Kidney capillary endothelial cell (primary cell): ENCODE measurements around the gene CIB4.

ENCODE experiments used
- DNase-seq: peaks from one replicate; pipeline ENCODE4 v3.0.0-alpha.2; 2018; ENCODE audit warnings: low spot score

The CIB4 gene

DNA sequence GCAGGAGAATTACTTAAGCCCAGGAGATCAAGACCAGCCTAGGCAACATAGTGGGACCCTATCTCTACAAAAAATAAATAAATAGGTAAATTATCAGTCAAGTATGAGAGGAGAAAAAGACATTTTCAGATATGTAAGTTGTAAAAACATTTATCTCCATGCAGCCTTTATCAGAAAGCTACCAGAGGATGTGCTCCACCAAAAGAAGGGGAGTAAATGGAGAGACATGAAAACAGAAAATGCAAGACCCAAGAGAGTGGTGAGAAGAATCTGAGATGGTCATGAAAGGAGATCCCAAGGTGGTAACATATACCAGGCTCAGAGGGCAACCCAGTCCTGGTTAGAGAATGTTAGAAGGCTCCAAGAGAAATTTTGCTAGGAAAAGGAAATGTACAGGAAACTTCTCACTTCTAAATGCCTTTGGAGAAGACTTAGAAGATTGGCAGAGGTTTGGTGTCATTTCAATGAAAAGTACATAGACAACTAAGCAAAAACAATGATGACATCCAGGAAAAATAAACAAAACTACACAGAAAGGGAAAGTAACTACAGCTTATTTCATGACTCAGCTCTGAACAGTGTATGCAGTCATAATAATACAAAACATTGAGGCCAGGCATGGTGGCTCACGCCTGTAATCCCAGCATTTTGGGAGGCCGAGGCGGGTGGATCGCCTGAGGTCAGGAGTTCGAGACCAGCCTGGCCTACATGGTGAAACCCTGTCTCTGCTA lies 19.5 kb downstream of the CIB4 start:
- DNase-seq = no peak

DNA sequence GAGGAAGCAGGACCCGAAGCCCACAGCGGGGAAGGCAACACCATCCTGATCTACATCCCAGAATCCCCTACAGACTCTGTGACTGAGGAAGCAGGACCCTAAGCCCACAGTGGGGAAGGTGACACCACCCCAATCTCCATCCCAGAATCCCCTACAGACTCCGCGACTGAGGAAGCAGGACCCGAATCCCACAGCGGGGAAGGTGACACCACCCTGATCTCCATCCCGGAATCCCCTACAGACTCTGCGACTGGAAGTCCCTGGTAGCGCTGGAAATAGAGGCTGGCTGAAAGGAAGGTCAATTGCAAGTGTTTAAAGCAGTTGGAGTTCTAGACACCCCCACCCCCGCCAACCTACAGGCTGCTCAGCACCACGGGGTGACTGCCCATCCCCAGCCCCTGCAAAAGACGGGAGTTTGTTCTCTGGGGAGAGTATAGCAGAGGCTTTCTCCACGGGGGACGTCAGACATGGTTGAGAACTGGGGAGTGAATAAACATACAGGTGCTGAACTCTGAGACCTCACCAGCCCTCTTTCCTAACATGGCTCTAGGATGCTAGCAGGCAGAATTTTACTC lies 21.0 kb downstream of the CIB4 start:
- no peak for DNase-seq

DNA sequence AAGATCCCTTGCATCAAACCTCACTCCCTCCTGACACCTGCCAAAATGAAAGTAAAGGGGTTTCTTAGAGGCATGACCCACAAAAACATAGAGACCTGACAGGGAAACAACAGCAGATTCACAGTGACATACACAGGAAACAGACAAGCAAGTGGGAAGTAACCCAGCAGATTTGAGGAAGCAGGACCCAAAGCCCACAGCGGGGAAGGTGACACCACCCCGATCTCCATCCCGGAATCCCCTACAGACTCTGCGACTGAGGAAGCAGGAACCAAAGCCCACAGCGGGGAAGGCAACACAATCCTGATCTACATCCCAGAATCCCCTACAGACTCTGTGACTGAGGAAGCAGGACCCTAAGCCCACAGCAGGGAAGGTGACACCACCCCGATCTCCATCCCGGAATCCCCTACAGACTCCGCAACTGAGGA lies 21.6 kb downstream of the CIB4 start:
- no peak for DNase-seq

DNA sequence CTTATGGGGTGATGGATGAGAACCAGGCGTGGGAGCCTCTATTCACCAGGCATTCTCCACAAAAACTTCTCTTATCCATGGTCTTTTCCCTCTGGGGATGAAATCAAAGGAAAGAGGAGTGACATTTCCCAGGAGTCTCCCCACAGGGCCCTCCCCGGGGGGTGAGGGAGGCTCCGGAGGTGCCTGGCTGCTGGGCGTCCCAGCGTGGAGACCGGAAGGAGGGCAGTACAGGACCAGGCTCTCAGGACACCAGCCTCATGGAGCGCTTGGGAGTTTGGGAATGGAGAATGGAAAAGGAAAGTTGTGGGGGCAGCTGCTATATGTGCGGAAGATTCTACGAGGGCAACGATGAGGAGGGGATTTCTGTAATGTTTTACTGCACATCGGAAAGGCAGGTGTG lies 22.1 kb downstream of the CIB4 start:
- DNase-seq = no peak

DNA sequence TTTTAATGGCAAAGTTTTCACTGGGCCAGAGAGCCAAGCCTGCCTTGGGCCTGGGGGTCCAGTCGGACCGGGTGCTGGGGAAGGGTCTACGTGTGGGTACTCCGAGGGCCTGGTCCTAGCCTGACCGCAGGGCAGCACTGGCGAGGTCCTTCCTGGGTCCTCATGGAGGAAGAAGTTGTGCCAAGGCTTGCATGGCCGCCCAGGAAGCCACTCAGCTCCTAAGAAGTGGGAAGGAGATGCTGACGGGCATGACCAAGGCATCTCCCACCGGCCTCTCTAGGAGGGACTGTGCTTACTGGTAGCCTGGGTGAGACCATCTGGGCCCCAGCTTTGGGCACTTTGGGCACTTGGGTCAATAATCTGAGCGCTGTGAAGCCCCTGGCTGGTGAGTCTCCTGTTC lies 22.6 kb downstream of the CIB4 start:
- no peak for DNase-seq

DNA sequence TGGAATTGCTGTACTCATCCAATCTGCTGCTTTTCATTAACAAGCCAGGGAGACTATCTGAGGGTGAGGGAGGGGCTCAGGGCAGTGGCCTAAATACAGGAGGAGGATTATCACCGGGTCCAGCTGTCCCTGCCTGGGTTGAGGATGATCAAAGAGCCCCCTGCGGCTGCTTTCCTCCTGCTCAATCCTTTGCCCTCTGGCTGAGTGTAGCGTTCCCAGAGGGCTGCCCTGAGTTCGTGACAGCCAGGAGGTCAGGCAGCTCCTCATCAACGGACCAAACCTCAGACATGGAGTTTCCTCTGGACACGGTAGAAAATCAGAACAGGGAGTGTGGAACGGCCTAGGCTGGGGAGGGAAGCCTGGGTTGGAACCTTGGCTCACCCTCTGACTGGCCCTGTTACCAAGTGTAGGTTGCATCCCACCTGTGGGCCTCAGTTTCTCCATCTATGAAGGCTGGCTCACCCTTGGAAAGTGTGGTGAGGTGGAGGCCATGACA lies 23.5 kb downstream of the CIB4 start:
- DNase-seq = no peak

DNA sequence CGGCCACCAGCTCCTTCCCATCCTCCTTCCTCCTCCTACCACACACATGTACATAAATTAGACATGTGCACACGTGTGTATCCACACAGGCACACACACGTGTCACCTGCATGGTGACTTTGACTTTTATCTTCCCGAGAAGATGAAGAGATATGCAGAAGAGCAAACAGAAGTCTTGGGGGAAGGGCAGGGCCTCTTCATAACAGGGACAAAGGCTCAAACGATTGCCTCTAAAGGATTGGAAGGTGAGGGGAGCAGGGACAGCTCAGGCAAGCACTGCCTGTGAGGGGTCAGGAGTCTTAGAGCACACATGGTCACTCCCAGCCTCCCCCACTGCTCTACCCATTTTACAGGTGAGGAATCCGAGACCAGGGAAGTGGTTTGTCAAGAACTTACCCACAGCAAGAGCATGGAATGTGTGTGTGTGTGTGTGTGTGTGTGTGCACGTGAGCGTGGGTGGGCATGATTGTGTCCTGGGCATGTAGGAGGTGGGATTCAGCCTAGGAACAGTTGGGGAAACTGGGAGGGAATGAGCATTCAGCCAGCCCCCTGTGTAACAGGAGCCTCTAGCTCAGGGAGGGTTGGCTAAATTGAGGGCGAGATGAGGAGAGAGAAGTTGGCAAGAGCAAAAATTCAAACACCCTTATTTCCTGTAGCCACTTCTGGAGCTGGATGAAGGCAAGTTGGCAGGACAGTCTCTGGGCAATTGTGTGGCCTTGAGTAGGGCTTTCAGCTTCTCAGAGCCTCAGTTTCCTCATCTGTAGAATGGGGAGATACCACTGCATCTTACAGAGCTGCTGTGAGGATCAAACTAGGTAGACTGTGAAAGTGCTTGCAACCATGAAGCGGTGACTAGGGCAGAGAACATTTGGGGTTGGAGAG lies 24.2 kb downstream of the CIB4 start:
- DNase-seq = no peak

DNA sequence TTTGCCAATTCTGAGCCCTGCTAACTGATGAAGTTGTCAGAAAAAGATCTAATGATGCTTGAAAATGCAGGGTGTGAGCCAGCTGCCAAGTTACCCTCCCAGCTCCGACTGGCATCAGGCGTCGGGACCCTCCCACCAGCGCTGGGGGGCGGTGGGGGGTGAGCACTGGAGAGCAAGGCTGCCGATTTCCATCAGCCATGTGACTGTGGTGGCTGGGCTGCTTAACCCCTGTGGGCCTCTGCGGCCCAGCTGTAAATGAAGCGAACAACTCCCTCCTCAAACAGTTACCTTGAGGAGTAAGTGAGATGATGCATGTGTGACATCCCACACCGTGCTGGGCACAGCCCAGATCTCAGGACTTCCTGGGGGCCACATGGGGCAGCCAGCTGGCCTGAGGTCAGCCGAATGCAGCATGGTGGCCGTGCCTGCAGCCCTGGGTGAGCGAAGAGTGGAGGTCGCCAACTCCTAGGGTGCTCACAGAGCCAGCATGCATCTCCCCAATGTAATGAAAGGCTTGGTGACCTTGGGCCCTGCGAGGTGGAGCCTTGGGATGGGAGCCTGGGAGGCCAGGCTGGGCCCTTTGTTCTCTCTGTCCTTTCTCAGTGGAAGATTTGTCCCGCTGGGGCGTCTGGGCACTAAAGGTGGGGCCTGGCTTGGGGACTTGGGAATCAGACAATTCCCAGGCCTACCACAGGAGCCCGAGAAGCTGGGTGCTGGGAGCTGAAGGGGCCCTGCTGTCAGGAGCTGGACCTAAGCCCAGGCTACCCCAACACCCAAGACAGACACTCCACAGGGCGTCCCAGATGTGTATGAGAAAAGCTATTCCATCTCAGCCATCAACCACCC lies 25.1 kb downstream of the CIB4 start:
- no peak for DNase-seq

DNA sequence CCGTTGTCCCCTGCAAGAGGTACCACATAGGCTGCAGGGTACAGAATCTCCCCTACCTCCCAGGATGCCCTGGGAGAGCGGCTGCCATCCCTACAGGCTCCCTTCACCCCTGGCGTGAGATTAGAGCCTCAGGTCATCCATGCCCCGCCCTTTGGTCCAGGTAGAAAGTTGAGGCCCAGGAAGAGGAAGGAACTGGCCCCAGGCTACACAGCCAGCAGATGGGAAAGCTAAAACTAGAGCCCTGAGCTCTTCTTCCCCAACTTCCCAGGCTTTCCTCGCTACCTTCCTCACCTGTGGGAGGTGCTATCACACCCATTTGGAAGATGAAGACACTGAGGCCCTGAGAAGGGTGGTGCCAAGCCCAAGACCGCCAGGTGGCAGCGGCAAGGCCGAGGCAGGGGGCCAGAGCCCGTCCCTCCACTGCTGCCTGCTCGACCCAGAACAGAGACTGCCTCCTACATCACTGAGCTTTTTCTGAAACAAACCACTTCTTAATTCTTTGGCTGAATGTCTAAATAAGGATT lies 25.8 kb downstream of the CIB4 start:
- DNase-seq = no peak

DNA sequence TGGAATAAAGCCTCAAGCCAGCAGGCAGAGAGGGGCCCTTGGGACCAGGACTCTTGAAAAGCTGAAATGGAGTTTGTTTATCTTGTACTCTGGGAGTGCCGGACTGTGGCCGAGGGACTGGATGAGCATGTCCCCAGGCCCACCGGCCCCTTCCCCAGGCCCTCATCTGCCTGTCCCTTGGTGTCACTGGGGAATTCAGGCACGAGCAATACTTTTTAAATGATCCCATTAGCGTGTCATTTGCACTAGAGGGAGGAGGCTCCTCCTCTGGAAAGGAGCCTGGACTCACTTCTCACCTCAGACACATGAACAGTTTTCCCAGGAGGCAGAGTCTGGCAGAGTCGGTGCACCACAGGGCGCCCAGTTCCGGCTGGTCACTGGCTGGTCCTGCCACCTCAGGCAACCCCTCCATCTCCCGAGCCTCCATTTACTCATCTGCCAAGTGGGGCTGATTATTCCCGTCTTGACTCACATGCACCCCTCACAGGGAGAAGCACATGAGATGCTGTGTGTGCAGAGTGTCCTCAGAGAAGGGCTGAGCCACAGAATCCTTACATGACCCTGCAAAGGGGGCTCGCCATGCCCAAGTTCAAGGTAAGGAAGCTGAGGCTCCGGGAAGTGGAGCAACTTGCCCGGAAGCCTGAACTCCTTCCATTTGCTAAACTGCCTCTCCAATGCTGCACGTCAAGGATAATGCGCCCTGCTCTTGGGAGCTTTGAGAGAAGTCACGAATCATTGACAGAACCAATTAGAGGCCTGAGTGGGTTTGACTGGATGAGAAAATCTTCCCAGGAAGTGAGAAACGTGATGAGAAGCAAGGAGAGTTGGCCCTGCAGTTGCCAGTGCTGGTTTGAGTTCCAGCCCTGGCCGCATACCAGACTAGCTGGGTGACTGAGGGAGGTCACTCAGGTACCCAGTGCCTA lies 26.7 kb downstream of the CIB4 start:
- DNase-seq = no peak

DNA sequence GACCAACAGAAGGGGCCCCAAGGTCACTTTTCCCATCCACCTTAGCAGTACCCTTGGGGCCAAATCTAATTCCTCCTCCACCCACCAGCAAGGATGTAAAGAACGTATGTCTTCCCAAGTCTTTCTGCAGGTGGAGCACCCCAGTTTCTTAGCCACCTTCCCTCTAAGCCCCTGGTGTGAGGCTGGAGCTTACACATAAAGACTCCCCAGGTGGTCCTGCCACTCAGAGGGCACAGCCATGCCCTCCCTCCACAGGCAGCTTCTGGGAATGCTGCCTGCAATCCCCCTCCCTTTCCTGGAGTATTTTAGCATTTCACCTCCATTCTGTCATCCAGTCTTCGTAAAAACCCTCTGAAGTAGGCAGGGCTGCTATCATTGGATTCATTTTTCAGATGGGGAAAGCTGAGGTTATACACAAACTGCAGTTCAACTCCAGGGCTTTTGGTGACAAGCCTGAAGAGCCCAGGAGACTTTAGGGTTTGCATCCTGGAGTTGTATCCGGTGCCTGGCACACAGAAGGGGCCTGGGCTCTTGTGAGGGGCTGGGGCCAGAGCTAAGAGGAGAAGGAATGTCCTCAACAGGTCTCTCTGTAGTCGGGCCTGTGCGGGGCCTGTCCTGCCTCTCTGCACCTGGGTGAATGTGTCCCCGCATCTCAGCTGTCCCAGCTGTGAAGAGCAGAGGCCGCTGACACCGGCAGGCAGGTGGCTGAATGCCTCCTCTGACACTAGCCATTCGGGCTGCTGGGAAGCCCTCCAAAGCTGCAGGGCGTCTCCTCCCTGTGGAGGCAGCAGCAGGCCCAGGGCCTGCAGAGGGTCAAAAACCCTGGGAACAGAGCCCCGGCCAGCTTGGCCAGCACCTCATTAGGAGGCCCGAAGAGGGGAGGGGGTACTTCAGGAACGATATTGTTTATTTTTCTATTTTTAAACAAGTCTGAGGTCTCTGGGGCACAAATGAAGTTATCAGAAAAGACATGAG lies 27.6 kb downstream of the CIB4 start:
- no peak for DNase-seq

DNA sequence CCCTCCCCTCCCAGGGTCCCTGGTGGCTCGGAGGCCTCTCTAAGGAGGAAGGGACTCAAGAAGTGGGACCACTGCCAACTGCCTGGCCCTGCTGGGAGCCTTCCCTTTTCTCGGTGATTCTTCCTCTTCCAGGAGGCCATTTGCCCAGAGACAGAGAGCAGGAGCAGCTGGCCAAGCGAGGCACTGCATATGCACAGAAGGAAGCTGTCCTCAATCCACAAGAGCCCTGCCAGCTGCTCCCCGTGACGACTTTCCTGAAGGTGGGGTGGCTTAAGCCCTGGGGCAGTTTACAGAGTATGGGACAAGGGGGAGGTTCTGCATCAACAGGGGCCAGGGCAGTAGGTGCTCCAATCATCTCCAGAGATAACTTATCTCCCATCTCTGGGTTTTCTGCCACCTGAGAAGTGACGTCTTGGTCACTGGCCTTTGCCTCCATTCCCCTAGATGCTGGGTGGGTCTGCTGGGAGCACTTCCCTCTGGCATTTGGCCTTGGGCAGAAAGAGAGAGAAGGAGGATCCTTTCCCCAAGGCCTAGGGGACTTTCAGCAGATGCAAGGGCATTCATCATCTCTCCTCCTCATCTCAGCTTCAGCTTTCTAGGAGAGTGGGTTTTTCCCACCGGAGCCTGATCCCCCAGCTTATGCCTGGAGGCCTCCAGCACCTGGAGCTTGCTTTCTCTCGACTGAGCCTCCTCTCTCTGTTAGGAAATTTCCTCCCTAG lies 28.5 kb downstream of the CIB4 start:
- DNase-seq = no peak

DNA sequence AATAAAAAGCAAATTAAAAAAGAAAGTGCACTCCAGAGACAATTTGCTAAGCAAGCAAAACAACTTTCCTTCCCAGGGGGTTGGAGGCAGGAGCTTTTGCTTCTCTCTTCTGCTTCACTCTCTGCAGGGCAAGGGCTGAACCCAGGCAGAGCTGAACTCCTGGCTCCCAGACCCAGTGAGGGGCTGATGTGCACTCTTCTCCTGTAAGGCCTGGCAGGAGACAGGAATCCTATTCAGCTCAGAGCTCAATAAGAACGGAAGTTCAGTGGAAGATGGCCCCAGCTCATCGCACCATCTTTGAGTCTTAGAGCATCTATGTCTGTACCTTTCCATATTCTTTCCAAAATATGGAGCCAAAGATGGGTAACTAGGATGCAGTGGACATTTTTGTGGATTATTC lies 29.1 kb downstream of the CIB4 start:
- DNase-seq = no peak

DNA sequence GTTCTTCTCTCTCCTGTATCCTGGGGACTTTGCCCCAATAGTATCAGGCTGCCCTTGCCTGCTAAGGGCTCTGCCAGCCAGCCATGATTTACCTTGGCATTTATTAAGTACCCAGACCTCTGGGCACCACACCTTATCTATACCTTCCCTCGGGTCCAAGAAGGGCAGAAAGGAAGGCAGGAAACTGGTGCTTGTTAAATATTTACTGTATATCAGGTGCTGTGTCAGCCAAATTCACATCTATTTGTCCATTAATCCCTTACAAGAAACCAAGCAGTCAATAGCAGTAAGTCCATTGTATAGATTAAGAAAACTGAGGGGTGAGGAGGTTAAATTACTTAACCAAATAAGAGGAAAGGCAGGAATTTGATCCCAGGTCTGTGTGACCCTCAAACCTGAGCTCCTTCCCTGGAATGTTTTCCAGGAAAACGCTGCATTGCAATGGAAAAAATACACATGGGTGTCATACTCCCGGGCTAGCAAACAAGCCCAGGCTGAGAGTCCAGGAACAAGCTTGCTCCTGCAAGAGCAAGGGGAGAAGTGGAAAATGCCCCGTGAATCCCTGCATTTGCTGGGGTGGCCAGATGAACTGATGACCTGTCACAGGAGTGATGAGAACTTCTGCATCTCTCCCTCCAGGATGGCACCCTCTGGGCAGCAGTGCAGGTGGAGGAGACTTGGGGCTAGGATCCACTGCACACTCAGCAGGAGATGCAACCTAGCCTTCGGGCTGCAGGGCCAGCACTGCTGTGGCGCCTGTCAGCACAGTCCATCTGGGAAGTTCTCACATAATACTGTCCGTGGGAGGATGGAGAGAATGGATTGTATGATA lies 30.4 kb downstream of the CIB4 start:
- no peak for DNase-seq

DNA sequence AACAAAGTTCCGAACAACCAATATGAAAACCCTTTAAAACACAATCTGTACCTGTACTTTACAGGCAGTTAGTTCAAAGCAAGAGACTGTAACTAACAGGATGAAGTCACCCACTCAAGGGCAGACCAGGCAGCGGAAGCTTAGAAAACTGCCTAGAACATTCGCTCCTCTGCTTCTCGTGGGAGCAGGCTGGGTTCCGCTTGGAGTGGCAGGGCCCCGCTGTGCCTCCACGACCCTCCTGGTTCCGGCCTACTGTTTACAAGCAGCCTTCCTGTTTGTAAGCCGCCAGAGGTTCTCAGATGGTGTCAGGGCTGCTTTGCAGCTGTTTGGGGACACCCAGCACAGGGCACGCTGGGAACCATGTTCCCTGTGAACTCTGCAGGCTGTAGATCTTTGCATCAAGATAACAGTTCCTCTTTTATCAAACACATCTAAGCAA lies 31.3 kb downstream of the CIB4 start:
- DNase-seq = no peak

DNA sequence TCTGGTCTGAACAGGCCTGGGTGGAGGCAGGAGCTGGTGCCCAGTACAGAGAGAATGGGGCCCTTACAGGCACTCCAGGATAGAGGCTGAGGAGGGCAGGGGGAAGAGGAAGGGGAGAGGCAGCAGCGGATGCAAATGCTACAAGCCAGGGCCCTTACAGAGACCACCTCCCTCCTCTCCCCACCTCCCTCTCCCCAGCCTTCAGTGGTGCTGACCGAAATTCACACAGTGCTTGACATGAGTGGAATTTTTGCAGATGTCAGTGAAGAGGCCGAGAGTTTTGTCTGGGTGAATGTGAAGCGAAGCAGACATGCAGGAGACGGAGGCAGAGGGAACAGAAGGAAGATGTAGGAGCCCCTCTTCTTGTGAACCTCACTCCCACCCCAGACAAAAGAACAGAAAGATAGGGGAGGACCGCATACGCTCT lies 31.9 kb downstream of the CIB4 start:
- no peak for DNase-seq

DNA sequence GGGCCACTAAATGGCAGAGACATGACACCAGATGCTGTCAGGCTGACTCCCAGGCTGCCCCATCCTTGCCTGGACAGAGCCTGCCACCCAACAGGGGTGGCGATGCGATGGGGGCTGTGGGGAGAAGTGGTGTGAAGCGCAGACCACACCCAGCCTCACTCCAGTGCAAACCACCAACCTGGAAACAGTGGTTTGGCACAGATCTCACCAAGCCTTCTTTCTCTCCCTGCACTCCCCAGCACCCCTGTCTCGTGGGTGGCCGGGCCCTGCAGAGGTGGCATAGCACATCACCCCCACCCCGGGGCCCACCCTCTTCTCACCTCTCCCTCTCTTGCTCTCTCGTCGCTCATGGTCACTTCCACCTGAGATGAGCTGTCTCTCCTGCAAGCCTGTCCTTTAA lies 32.6 kb downstream of the CIB4 start:
- DNase-seq = no peak

DNA sequence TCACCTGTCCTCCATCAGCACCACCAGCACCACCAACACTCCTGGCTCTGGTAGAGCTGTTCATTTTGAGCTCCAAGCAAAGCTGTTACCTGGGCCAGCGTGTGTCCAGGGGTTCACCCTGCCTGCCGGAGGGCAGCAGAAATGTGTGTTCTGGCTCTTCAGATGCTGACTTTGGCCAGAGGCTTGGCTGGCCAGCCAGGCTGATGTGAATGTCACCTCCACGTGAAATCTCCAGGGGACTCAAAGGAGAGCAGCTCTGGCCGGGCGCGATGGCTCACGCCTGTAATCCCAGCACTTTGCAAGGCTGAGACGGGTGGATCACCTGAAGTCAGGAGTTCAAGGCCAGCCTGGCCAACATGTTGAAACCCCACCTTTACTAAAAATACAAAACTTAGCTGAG lies 33.5 kb downstream of the CIB4 start:
- no peak for DNase-seq
